ENCODE results near the gene LRRC59.

- TF ChIP-seq, protein P1, sequence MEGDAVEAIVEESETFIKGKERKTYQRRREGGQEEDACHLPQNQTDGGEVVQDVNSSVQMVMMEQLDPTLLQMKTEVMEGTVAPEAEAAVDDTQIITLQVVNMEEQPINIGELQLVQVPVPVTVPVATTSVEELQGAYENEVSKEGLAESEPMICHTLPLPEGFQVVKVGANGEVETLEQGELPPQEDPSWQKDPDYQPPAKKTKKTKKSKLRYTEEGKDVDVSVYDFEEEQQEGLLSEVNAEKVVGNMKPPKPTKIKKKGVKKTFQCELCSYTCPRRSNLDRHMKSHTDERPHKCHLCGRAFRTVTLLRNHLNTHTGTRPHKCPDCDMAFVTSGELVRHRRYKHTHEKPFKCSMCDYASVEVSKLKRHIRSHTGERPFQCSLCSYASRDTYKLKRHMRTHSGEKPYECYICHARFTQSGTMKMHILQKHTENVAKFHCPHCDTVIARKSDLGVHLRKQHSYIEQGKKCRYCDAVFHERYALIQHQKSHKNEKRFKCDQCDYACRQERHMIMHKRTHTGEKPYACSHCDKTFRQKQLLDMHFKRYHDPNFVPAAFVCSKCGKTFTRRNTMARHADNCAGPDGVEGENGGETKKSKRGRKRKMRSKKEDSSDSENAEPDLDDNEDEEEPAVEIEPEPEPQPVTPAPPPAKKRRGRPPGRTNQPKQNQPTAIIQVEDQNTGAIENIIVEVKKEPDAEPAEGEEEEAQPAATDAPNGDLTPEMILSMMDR (IDR thresholded peaks at IDR 0.05; ENCODE audit: poor library complexity, severe bottlenecking) = no peak
- TF ChIP-seq EZH2 (IDR thresholded peaks at IDR 0.05; ENCODE audit: borderline replicate concordance, insufficient read depth, low read length, poor library complexity, severe bottlenecking) (no peak), EP300 (conservative IDR thresholded peaks at IDR 0.05; ENCODE audit: poor library complexity, severe bottlenecking) (no peak), TAF1 (IDR thresholded peaks at IDR 0.05; ENCODE audit: low read depth) (no peak), MXI1 (conservative IDR thresholded peaks at IDR 0.05; ENCODE audit: poor library complexity, severe bottlenecking) (no peak), RAD21 (conservative IDR thresholded peaks at IDR 0.05) (no peak)
- TF ChIP-seq, protein P2, sequence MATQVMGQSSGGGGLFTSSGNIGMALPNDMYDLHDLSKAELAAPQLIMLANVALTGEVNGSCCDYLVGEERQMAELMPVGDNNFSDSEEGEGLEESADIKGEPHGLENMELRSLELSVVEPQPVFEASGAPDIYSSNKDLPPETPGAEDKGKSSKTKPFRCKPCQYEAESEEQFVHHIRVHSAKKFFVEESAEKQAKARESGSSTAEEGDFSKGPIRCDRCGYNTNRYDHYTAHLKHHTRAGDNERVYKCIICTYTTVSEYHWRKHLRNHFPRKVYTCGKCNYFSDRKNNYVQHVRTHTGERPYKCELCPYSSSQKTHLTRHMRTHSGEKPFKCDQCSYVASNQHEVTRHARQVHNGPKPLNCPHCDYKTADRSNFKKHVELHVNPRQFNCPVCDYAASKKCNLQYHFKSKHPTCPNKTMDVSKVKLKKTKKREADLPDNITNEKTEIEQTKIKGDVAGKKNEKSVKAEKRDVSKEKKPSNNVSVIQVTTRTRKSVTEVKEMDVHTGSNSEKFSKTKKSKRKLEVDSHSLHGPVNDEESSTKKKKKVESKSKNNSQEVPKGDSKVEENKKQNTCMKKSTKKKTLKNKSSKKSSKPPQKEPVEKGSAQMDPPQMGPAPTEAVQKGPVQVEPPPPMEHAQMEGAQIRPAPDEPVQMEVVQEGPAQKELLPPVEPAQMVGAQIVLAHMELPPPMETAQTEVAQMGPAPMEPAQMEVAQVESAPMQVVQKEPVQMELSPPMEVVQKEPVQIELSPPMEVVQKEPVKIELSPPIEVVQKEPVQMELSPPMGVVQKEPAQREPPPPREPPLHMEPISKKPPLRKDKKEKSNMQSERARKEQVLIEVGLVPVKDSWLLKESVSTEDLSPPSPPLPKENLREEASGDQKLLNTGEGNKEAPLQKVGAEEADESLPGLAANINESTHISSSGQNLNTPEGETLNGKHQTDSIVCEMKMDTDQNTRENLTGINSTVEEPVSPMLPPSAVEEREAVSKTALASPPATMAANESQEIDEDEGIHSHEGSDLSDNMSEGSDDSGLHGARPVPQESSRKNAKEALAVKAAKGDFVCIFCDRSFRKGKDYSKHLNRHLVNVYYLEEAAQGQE (IDR thresholded peaks at IDR 0.05; ENCODE audit: borderline replicate concordance) = no peak
Observed at GRCh38 chr17:50344731-50345365, 52.5 kb downstream of the LRRC59 start.

Data from neural cell (in vitro differentiated cells).